Measurements from ENCODE around the gene BHLHA9.

BHLHA9 gene

GRCh38 chr17:1313270-1314005 lies 43.2 kb downstream of the BHLHA9 start:
- H3K9me3 ChIP-seq (ENCODE audit: insufficient read depth, low read length), result no peaks in the 10 kb centered on the region
- H3K9ac ChIP-seq (ENCODE audit: insufficient read length, low read depth), result no peak overlapping the region
- peaks cover 16% of the 10 kb centered on the region for H3K27me3 ChIP-seq (ENCODE audit: insufficient read depth, insufficient read length)
- peaks cover 2% of the 10 kb centered on the region for H3K4me1 ChIP-seq (ENCODE audit: insufficient read depth, insufficient read length)
- no peak overlapping the region for H3K4me3 ChIP-seq (ENCODE audit: insufficient read length, low read depth)
- H3K36me3 ChIP-seq (ENCODE audit: insufficient read depth, insufficient read length, low read length), result no peaks in the 10 kb centered on the region
- DNase-seq (ENCODE audit: low read depth, low spot score), result no peak
- TF ChIP-seq SUZ12 (IDR thresholded peaks at IDR 0.05; ENCODE audit: extremely low read depth, insufficient read depth, insufficient read length), result no peak
- no peak for TF ChIP-seq YY1 (IDR thresholded peaks at IDR 0.05; ENCODE audit: insufficient read depth, insufficient read length)
- no peak for TF ChIP-seq ZNF274 (IDR thresholded peaks at IDR 0.05; ENCODE audit: low read depth, low read length)

GRCh38 chr17:1315409-1315808 lies 45.2 kb downstream of the BHLHA9 start:
- DNase-seq (ENCODE audit: low read depth, low spot score), result no peak
- no peak overlapping the region for H3K4me3 ChIP-seq (ENCODE audit: insufficient read length, low read depth)
- peaks cover 16% of the 10 kb centered on the region for H3K27me3 ChIP-seq (ENCODE audit: insufficient read depth, insufficient read length)
- H3K36me3 ChIP-seq (ENCODE audit: insufficient read depth, insufficient read length, low read length), result no peaks in the 10 kb centered on the region
- H3K4me1 ChIP-seq (ENCODE audit: insufficient read depth, insufficient read length), result peaks cover 2% of the 10 kb centered on the region
- no peak for TF ChIP-seq ZNF274 (IDR thresholded peaks at IDR 0.05; ENCODE audit: low read depth, low read length)
- no peak for TF ChIP-seq YY1 (IDR thresholded peaks at IDR 0.05; ENCODE audit: insufficient read depth, insufficient read length)
- TF ChIP-seq SUZ12 (IDR thresholded peaks at IDR 0.05; ENCODE audit: extremely low read depth, insufficient read depth, insufficient read length), result no peak
- no peak overlapping the region for H3K9ac ChIP-seq (ENCODE audit: insufficient read length, low read depth)
- no peaks in the 10 kb centered on the region for H3K9me3 ChIP-seq (ENCODE audit: insufficient read depth, low read length)

GRCh38 chr17:1315891-1316403 lies 45.7 kb downstream of the BHLHA9 start:
- Histone ChIP-seq H3K36me3 (ENCODE audit: insufficient read depth, insufficient read length, low read length) (no peaks in the 10 kb centered on the region), H3K4me3 (ENCODE audit: insufficient read length, low read depth) (no peak overlapping the region), H3K9me3 (ENCODE audit: insufficient read depth, low read length) (no peaks in the 10 kb centered on the region), H3K9ac (ENCODE audit: insufficient read length, low read depth) (no peak overlapping the region), H3K4me1 (ENCODE audit: insufficient read depth, insufficient read length) (peaks cover 2% of the 10 kb centered on the region), H3K27me3 (ENCODE audit: insufficient read depth, insufficient read length) (peaks cover 16% of the 10 kb centered on the region)
- no peak for TF ChIP-seq SUZ12 (IDR thresholded peaks at IDR 0.05; ENCODE audit: extremely low read depth, insufficient read depth, insufficient read length)
- no peak for TF ChIP-seq YY1 (IDR thresholded peaks at IDR 0.05; ENCODE audit: insufficient read depth, insufficient read length)
- TF ChIP-seq ZNF274 (IDR thresholded peaks at IDR 0.05; ENCODE audit: low read depth, low read length), result no peak
- DNase-seq (ENCODE audit: low read depth, low spot score), result no peak

All from NT2/D1 (cell line).